Activated T-cell treated with anti-CD3 and anti-CD28 coated beads, Interleukin-2, amount 50 U/mL, for 24 hours (primary cell): ENCODE data around the gene AFAP1L1.
"Not testable (repeated sequence)": the region's sequence is repeated elsewhere in the genome, so short reads cannot be mapped to it uniquely, and the experiment has no call there.

ENCODE experiments used
- DNase-seq: peaks from one replicate; pipeline ENCODE4 v3.0.0-alpha.2; 2020
- H3K27ac Mint-ChIP-seq: 2 replicates; pipeline ENCODE4 v1.8.0; 2020; ENCODE audit warnings: mild to moderate bottlenecking, mixed read lengths
- H3K27me3 Mint-ChIP-seq: 2 replicates; pipeline ENCODE4 v1.8.0; 2020; ENCODE audit warnings: mixed read lengths
- H3K36me3 Mint-ChIP-seq: 2 replicates; pipeline ENCODE4 v1.8.0; 2020; ENCODE audit warnings: low read depth, mixed read lengths
- H3K4me1 Mint-ChIP-seq: 2 replicates; pipeline ENCODE4 v1.8.0; 2020; ENCODE audit warnings: low read depth, mixed read lengths
- H3K4me3 Mint-ChIP-seq: 2 replicates; pipeline ENCODE4 v1.8.0; 2020; ENCODE audit warnings: mild to moderate bottlenecking, moderate library complexity, mixed read lengths
- H3K9me3 Mint-ChIP-seq: 2 replicates; pipeline ENCODE4 v1.8.0; 2020; ENCODE audit warnings: mixed read lengths

AFAP1L1 gene

GRCh38 chr5:149271195-149271715 lies 404 bp upstream of the AFAP1L1 start:
- peak overlapping the region; percentile 66 for H3K4me3 Mint-ChIP-seq
- no peak overlapping the region for H3K27ac Mint-ChIP-seq
- peaks cover 11% of the 10 kb centered on the region for H3K4me1 Mint-ChIP-seq
- peaks cover 5% of the 10 kb centered on the region for H3K9me3 Mint-ChIP-seq
- peak; percentile 45 for DNase-seq
- H3K27me3 Mint-ChIP-seq, result peaks cover 37% of the 10 kb centered on the region
- H3K36me3 Mint-ChIP-seq, result no peaks in the 10 kb centered on the region

- DNase-seq, H3K27ac Mint-ChIP-seq, H3K9me3 Mint-ChIP-seq, H3K36me3 Mint-ChIP-seq: not testable (repeated sequence)
- peaks cover 11% of the 10 kb centered on the region for H3K4me1 Mint-ChIP-seq
- peaks cover 37% of the 10 kb centered on the region for H3K27me3 Mint-ChIP-seq
- peak overlapping the region; percentile 11 for H3K4me3 Mint-ChIP-seq
Measured at GRCh38 chr5:149272781-149273180, 1.1 kb downstream of the AFAP1L1 start.

GRCh38 chr5:149273237-149273636 lies 1.6 kb downstream of the AFAP1L1 start:
- Mint-ChIP-seq H3K36me3 (no peaks in the 10 kb centered on the region), H3K4me3 (peak overlapping the region; percentile 11), H3K4me1 (peaks cover 11% of the 10 kb centered on the region), H3K27ac (no peak overlapping the region), H3K27me3 (peaks cover 41% of the 10 kb centered on the region), H3K9me3 (peaks cover 5% of the 10 kb centered on the region)
- no peak for DNase-seq

- Mint-ChIP-seq H3K27ac (no peak overlapping the region), H3K36me3 (no peaks in the 10 kb centered on the region), H3K27me3 (peaks cover 40% of the 10 kb centered on the region), H3K4me3 (no peak overlapping the region), H3K9me3 (no peaks in the 10 kb centered on the region), H3K4me1 (peaks cover 11% of the 10 kb centered on the region)
- DNase-seq, result no peak
Measured at GRCh38 chr5:149273950-149274349, 2.3 kb downstream of the AFAP1L1 start.

- H3K27ac Mint-ChIP-seq, result no peak overlapping the region
- no peak overlapping the region for H3K4me3 Mint-ChIP-seq
- no peaks in the 10 kb centered on the region for H3K36me3 Mint-ChIP-seq
- peaks cover 11% of the 10 kb centered on the region for H3K4me1 Mint-ChIP-seq
- H3K9me3 Mint-ChIP-seq, result no peaks in the 10 kb centered on the region
- no peak for DNase-seq
- H3K27me3 Mint-ChIP-seq, result peaks cover 37% of the 10 kb centered on the region
Measured at GRCh38 chr5:149274939-149275338, 3.3 kb downstream of the AFAP1L1 start.

- Mint-ChIP-seq H3K27ac (no peak overlapping the region), H3K27me3 (peaks cover 23% of the 10 kb centered on the region), H3K4me1 (no peaks in the 10 kb centered on the region), H3K36me3 (no peaks in the 10 kb centered on the region), H3K9me3 (no peaks in the 10 kb centered on the region), H3K4me3 (no peak overlapping the region)
- DNase-seq, result no peak
Measured at GRCh38 chr5:149277801-149278200, 6.1 kb downstream of the AFAP1L1 start.

- DNase-seq, result no peak
- H3K27me3 Mint-ChIP-seq, result peaks cover 15% of the 10 kb centered on the region
Measured at GRCh38 chr5:149278451-149279210, 7.0 kb downstream of the AFAP1L1 start.

GRCh38 chr5:149279661-149280060 lies 8.0 kb downstream of the AFAP1L1 start:
- Mint-ChIP-seq H3K36me3 (no peaks in the 10 kb centered on the region), H3K4me1 (no peaks in the 10 kb centered on the region), H3K9me3 (no peaks in the 10 kb centered on the region), H3K27ac (no peak overlapping the region), H3K4me3 (no peak overlapping the region), H3K27me3 (peaks cover 10% of the 10 kb centered on the region)
- no peak for DNase-seq

More at GRCh38 chr5:149278451-149279210, 7.0 kb downstream of the AFAP1L1 start:
- Mint-ChIP-seq H3K9me3 (no peaks in the 10 kb centered on the region), H3K36me3 (no peaks in the 10 kb centered on the region), H3K4me1 (no peaks in the 10 kb centered on the region), H3K27ac (no peak overlapping the region), H3K4me3 (no peak overlapping the region)

GRCh38 chr5:149280124-149280523 lies 8.5 kb downstream of the AFAP1L1 start:
- peaks cover under 1% of the 10 kb centered on the region for H3K4me1 Mint-ChIP-seq
- no peak overlapping the region for H3K4me3 Mint-ChIP-seq
- peaks cover 10% of the 10 kb centered on the region for H3K27me3 Mint-ChIP-seq
- no peaks in the 10 kb centered on the region for H3K9me3 Mint-ChIP-seq
- no peaks in the 10 kb centered on the region for H3K36me3 Mint-ChIP-seq
- DNase-seq, result no peak
- no peak overlapping the region for H3K27ac Mint-ChIP-seq

GRCh38 chr5:149280802-149281201 lies 9.1 kb downstream of the AFAP1L1 start:
- H3K9me3 Mint-ChIP-seq, result no peaks in the 10 kb centered on the region
- H3K27me3 Mint-ChIP-seq, result peaks cover 10% of the 10 kb centered on the region
- peaks cover 7% of the 10 kb centered on the region for H3K4me1 Mint-ChIP-seq
- H3K36me3 Mint-ChIP-seq, result no peaks in the 10 kb centered on the region
- H3K27ac Mint-ChIP-seq, result no peak overlapping the region
- H3K4me3 Mint-ChIP-seq, result no peak overlapping the region
- DNase-seq, result no peak

GRCh38 chr5:149282027-149282965 lies 10.6 kb downstream of the AFAP1L1 start:
- H3K9me3 Mint-ChIP-seq, result no peaks in the 10 kb centered on the region
- peaks cover 7% of the 10 kb centered on the region for H3K4me1 Mint-ChIP-seq
- no peak overlapping the region for H3K4me3 Mint-ChIP-seq
- H3K27me3 Mint-ChIP-seq, result peaks cover 10% of the 10 kb centered on the region
- H3K27ac Mint-ChIP-seq, result no peak overlapping the region
- DNase-seq, result no peak
- no peaks in the 10 kb centered on the region for H3K36me3 Mint-ChIP-seq

GRCh38 chr5:149282966-149283332 lies 11.3 kb downstream of the AFAP1L1 start:
- no peak overlapping the region for H3K4me3 Mint-ChIP-seq
- H3K27me3 Mint-ChIP-seq, result peaks cover 8% of the 10 kb centered on the region
- H3K36me3 Mint-ChIP-seq, result no peaks in the 10 kb centered on the region
- H3K4me1 Mint-ChIP-seq, result peaks cover 7% of the 10 kb centered on the region
- no peaks in the 10 kb centered on the region for H3K9me3 Mint-ChIP-seq
- H3K27ac Mint-ChIP-seq, result no peak overlapping the region
- DNase-seq, result no peak

GRCh38 chr5:149283626-149284480 lies 12.2 kb downstream of the AFAP1L1 start:
- H3K27ac Mint-ChIP-seq, result no peak overlapping the region
- no peak for DNase-seq
- peaks cover 5% of the 10 kb centered on the region for H3K27me3 Mint-ChIP-seq
- no peak overlapping the region for H3K4me3 Mint-ChIP-seq
- H3K36me3 Mint-ChIP-seq, result no peaks in the 10 kb centered on the region
- H3K9me3 Mint-ChIP-seq, result no peaks in the 10 kb centered on the region
- H3K4me1 Mint-ChIP-seq, result peaks cover 7% of the 10 kb centered on the region

- Mint-ChIP-seq H3K9me3 (no peaks in the 10 kb centered on the region), H3K4me3 (no peak overlapping the region), H3K27ac (no peak overlapping the region), H3K4me1 (peaks cover 7% of the 10 kb centered on the region), H3K27me3 (peaks cover 5% of the 10 kb centered on the region), H3K36me3 (no peaks in the 10 kb centered on the region)
- no peak for DNase-seq
Measured at GRCh38 chr5:149284501-149284900, 12.8 kb downstream of the AFAP1L1 start.
